K562 (cell line): ENCODE data around the gene BTBD17. TPM values are rescaled to one million over a fixed set of nuclear protein-coding genes. Genes with fewer than 3 reads are reported as not detected.

ENCODE experiments used
- ARNT ChIP-seq, 2 experiments: fragments of 450-650 bp; IDR thresholded peaks; 2 replicates each; pipeline ENCODE4 v1.6.1; 2016; ENCODE audit warnings: mild to moderate bottlenecking in 1 of 2
- CEBPB ChIP-seq: fragments of 450-650 bp; IDR thresholded peaks from 2 replicates; pipeline ENCODE4 v1.6.1; 2016; ENCODE audit warnings: missing genetic modification characterization, missing compliant biosample characterization
- CXXC5 ChIP-seq: fragments of 250-450 bp; sonication (Bioruptor Pico); IDR thresholded peaks from 2 replicates; pipeline ENCODE4 v1.8.0; 2022; ENCODE audit warnings: inconsistent platforms, mild to moderate bottlenecking, moderate library complexity
- HMGN3 ChIP-seq: IDR thresholded peaks from 2 replicates; pipeline ENCODE4 v1.6.1; 2011; ENCODE audit warnings: borderline replicate concordance, low read depth, mild to moderate bottlenecking, mixed read lengths, low read length; ENCODE audit not compliant: insufficient read length; ENCODE audit errors: extremely low read depth
- HNRNPL ChIP-seq: fragments of 200-400 bp; formaldehyde crosslinking; IDR thresholded peaks from 2 replicates; pipeline ENCODE4 v1.6.1; 2017; ENCODE audit warnings: low read depth, mild to moderate bottlenecking, low read length
- POU5F1 ChIP-seq: fragments of 150-350 bp; IDR thresholded peaks from 2 replicates; pipeline ENCODE4 v1.6.1; 2014; ENCODE audit warnings: borderline replicate concordance, low read length, low read depth, mild to moderate bottlenecking; ENCODE audit not compliant: partially characterized antibody
- RBM25 ChIP-seq: fragments of 200-400 bp; formaldehyde crosslinking; IDR thresholded peaks from 2 replicates; pipeline ENCODE4 v1.6.1; 2018; ENCODE audit warnings: low read length, low read depth, moderate library complexity; ENCODE audit not compliant: severe bottlenecking
- TFAP4 ChIP-seq: sonication (generic); formaldehyde crosslinking; IDR thresholded peaks from 2 replicates; pipeline ENCODE4 v1.8.0; 2022; ENCODE audit warnings: missing genetic modification reagents, mild to moderate bottlenecking, moderate library complexity, borderline replicate concordance
- YY1 ChIP-seq, 3 experiments: IDR thresholded peaks; 2 replicates each; pipeline ENCODE4 v1.6.1; 2011; ENCODE audit warnings: low read length in 2 of 3, mild to moderate bottlenecking in 2 of 3, moderate library complexity in 2 of 3, borderline replicate concordance in 1 of 3, control low read depth in 1 of 3, low read depth in 1 of 3; ENCODE audit not compliant: insufficient read depth in 3 of 3, insufficient replicate concordance in 2 of 3, control insufficient read depth in 1 of 3, insufficient read length in 1 of 3; ENCODE audit errors: extremely low read depth in 1 of 3
- ZNF740 ChIP-seq, 3 experiments: fragments of 200-800 bp in 1 of 3; sonication (Bioruptor generic) in 1 of 3; sonication (generic) in 1 of 3; formaldehyde crosslinking in 1 of 3; IDR thresholded peaks; 2 replicates each; pipeline versions ENCODE4 v1.6.1 to v1.8.0; 2016 to 2022; ENCODE audit warnings: mild to moderate bottlenecking in 2 of 3, missing compliant biosample characterization in 2 of 3, missing genetic modification characterization in 2 of 3, missing genetic modification reagents in 1 of 3
- ZNF778 ChIP-seq: fragments of 450-650 bp; formaldehyde crosslinking; IDR thresholded peaks from 2 replicates; pipeline ENCODE4 v1.4.0; 2020; ENCODE audit warnings: mild to moderate bottlenecking, moderate library complexity
- polyA plus RNA-seq, 8 experiments: library from polyadenylated mRNA; depleted of rRNA in 4 of 8; stranded (reverse) in 5 of 8; unstranded in 3 of 8; fragments of >200 nt; fragmentation: Nextera tagmentation in 2 of 8; fragmentation: Illumina TruSeq in 1 of 8; extraction: Ambion mirVana in 2 of 8; extraction: Trizol in 1 of 8; gene quantifications; 2 replicates each; pipeline versions ENCODE4 v1.2.1 to v1.2.3, GENCODE V29; 2011 to 2014; ENCODE audit warnings: inconsistent platforms in 1 of 8, missing spikeins in 1 of 8
- total RNA-seq, 7 experiments: library from RNA; depleted of rRNA in 6 of 7; stranded (reverse); fragments of >200 nt in 6 of 7; fragmentation: Illumina TruSeq in 2 of 7; extraction: Trizol in 2 of 7; gene quantifications; 2 replicates each; pipeline versions ENCODE4 v1.2.1 to v1.2.3, GENCODE V29; 2011 to 2021; ENCODE audit warnings: low replicate concordance in 1 of 7
- TF ChIP-seq, protein P1 (sequence below), 2 experiments: IDR thresholded peaks in 1 of 2; conservative IDR thresholded peaks in 1 of 2; 2 replicates each; pipeline ENCODE4 v1.6.1; 2016; ENCODE audit warnings: low read depth in 2 of 2, mild to moderate bottlenecking in 1 of 2, missing compliant biosample characterization in 1 of 2, missing genetic modification characterization in 1 of 2, moderate library complexity in 1 of 2

The BTBD17 gene
- total and polyA plus RNA-seq, 9 of the 15 experiments (the other 6 are each of a cell fraction or from before 2014, with no cell fraction given): not detected

DNA sequence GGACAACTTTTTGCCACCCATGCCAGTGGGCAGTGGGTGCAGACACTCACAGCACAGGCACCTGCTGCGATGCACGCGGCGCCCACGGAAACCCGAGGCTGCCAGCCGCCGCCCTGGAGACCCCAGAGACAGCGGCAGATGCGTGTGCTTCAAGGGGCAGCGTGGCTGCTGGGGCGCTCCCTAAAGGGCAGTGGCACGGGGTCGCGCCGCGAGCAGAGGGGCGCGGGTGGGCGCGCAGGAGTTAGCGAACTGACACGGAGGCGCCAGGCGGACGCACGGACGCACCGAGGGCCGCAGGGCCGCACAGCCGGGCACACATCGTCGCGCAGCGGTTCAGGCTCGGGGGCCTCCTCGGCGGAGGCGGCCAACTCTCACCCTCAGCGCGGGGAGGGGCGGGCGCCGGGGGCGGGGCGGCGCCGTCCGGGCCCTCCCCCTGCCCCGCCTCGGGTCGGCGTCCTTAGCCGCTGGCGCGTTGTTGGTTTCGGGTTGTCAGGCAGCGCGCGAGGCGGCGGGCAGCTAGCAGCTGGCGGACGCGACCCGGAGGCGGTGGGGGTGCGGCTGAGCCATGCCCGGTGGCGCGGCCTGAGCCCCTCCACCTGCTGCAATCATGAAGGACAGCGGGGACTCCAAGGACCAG lies 35.8 kb downstream of the BTBD17 start, which contains the start of gene KIF19 (continued):
- TF ChIP-seq ZNF740 (CRISPR knock-in tag; IDR thresholded peaks at IDR 0.05) (peak; percentile 75), ZNF740 (tag; IDR thresholded peaks at IDR 0.05) (no peak), HMGN3 (no peak), CXXC5 (peak; percentile 58), TFAP4 (CRISPR knock-in tag) (peak; percentile 80; the same call in 1 of the 2 replicates), ARNT (IDR thresholded peaks at IDR 0.05) (no peak), CEBPB (no peak), HNRNPL (peak; percentile 46; the same call in 1 of the 2 replicates), ZNF778 (CRISPR knock-in tag) (no peak), YY1 (IDR thresholded peaks at IDR 0.05; ENCODE audit: borderline replicate concordance in 1 of 3, control insufficient read depth in 1 of 3, extremely low read depth in 1 of 3, insufficient read depth in 3 of 3, insufficient read length in 1 of 3, insufficient replicate concordance in 2 of 3, low read depth in 1 of 3, low read length in 2 of 3) (no peak), POU5F1 (no peak), RBM25 (peak; percentile 91)
- TF ChIP-seq, protein P1, sequence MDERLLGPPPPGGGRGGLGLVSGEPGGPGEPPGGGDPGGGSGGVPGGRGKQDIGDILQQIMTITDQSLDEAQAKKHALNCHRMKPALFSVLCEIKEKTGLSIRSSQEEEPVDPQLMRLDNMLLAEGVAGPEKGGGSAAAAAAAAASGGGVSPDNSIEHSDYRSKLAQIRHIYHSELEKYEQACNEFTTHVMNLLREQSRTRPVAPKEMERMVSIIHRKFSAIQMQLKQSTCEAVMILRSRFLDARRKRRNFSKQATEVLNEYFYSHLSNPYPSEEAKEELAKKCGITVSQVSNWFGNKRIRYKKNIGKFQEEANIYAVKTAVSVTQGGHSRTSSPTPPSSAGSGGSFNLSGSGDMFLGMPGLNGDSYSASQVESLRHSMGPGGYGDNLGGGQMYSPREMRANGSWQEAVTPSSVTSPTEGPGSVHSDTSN (CRISPR knock-in tag; IDR thresholded peaks at IDR 0.05; ENCODE audit: low read depth): no peak
- TF ChIP-seq, protein P1 (tag; conservative IDR thresholded peaks at IDR 0.05; ENCODE audit: low read depth): no peak
